PC-9 (cell line): ENCODE measurements around the gene REPS2.

Experiments used
- EZH2 ChIP-seq: fragments of 200-600 bp; sonication (generic); IDR thresholded peaks from 2 replicates; pipeline ENCODE4 v1.8.0; 2017; ENCODE audit warnings: antibody characterized with exemption, low read depth
- TF ChIP-seq, protein P1 (sequence below): fragments of 200-600 bp; sonication (generic); conservative IDR thresholded peaks from 2 replicates; pipeline ENCODE4 v1.6.1; 2017; ENCODE audit warnings: mixed run types, antibody characterized with exemption, mild to moderate bottlenecking, moderate library complexity

DNA sequence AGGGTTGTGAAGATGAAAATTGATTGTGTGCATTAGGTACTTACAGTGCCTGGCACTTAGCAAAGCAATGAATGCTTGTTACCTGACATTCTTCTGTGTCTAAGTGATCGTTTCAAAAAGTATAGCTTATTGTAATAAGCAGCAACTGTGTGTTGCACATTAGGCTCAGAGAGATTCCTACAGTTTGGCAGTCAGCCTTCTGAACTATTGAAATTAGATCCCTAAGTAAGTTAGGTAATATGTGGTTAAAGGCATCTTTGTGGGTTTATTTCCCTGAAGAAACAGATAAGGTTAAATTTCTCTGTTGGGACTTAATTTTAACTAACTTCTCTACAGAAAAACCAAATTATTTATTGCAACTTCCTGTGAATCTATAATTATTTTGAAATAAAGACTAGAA, 93.4 kb downstream of the REPS2 start:
- TF ChIP-seq, protein P1, sequence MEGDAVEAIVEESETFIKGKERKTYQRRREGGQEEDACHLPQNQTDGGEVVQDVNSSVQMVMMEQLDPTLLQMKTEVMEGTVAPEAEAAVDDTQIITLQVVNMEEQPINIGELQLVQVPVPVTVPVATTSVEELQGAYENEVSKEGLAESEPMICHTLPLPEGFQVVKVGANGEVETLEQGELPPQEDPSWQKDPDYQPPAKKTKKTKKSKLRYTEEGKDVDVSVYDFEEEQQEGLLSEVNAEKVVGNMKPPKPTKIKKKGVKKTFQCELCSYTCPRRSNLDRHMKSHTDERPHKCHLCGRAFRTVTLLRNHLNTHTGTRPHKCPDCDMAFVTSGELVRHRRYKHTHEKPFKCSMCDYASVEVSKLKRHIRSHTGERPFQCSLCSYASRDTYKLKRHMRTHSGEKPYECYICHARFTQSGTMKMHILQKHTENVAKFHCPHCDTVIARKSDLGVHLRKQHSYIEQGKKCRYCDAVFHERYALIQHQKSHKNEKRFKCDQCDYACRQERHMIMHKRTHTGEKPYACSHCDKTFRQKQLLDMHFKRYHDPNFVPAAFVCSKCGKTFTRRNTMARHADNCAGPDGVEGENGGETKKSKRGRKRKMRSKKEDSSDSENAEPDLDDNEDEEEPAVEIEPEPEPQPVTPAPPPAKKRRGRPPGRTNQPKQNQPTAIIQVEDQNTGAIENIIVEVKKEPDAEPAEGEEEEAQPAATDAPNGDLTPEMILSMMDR: no peak
- TF ChIP-seq EZH2: no peak
